Ramos (cell line): Measurements from ENCODE around the gene KDM4B.
"Not testable (repeated sequence)": the region's sequence is repeated elsewhere in the genome, so short reads cannot be mapped to it uniquely, and the experiment has no call there.

ENCODE experiments used
- in situ Hi-C: fragments of 300-500 bp; cut with MboI; formaldehyde crosslinking; loops from one replicate; pipeline ENCODE4 v1.14.3; 2022; ENCODE audit warnings: low sequenced_read_pairs; ENCODE audit not compliant: unreplicated experiment

The KDM4B gene

GRCh38 chr19:4966591-4966990 lies 2.3 kb upstream of the KDM4B start:
- in situ Hi-C loops: no loop called here

GRCh38 chr19:4967738-4968461 lies 1.0 kb upstream of the KDM4B start:
- in situ Hi-C loops: no loop called here

GRCh38 chr19:4969292-4969771 lies 419 bp downstream of the KDM4B start:
- in situ Hi-C loops: no loop called here

- in situ Hi-C loops: no loop called here
Observed at GRCh38 chr19:4969772-4970531, 1.0 kb downstream of the KDM4B start.

GRCh38 chr19:4970558-4971423 lies 1.9 kb downstream of the KDM4B start:
- in situ Hi-C loops: no loop called here

- in situ Hi-C loops: no loop called here
Observed at GRCh38 chr19:4971424-4971793, 2.5 kb downstream of the KDM4B start.

- in situ Hi-C loops: no loop called here
Observed at GRCh38 chr19:4971816-4972495, 3.0 kb downstream of the KDM4B start.

GRCh38 chr19:4972509-4973230 lies 3.8 kb downstream of the KDM4B start:
- in situ Hi-C loops: no loop called here

GRCh38 chr19:4974880-4975469 lies 6.1 kb downstream of the KDM4B start:
- in situ Hi-C loops: no loop called here

GRCh38 chr19:4975601-4976000 lies 6.7 kb downstream of the KDM4B start:
- in situ Hi-C loops: not testable (repeated sequence)

- in situ Hi-C loops: no loop called here
Observed at GRCh38 chr19:4976401-4977298, 7.7 kb downstream of the KDM4B start.

- in situ Hi-C loops: no loop called here
Observed at GRCh38 chr19:4977299-4978174, 8.6 kb downstream of the KDM4B start.

- in situ Hi-C loops: no loop called here
Observed at GRCh38 chr19:4979211-4979807, 10.4 kb downstream of the KDM4B start.

- in situ Hi-C loops: no loop called here
Observed at GRCh38 chr19:4980067-4980466, 11.2 kb downstream of the KDM4B start.

- in situ Hi-C loops: no loop called here
Observed at GRCh38 chr19:4980838-4981680, 12.1 kb downstream of the KDM4B start.

GRCh38 chr19:4981681-4981958 lies 12.7 kb downstream of the KDM4B start:
- in situ Hi-C loops: no loop called here
